ENCODE results near the gene LRRC75A. TPM values are rescaled to one million over a fixed set of nuclear protein-coding genes. Genes with fewer than 3 reads are reported as not detected.

LRRC75A gene
- total and polyA plus RNA-seq, 7 donors: 2.2 to 40.5 (median 5.7) TPM

DNA sequence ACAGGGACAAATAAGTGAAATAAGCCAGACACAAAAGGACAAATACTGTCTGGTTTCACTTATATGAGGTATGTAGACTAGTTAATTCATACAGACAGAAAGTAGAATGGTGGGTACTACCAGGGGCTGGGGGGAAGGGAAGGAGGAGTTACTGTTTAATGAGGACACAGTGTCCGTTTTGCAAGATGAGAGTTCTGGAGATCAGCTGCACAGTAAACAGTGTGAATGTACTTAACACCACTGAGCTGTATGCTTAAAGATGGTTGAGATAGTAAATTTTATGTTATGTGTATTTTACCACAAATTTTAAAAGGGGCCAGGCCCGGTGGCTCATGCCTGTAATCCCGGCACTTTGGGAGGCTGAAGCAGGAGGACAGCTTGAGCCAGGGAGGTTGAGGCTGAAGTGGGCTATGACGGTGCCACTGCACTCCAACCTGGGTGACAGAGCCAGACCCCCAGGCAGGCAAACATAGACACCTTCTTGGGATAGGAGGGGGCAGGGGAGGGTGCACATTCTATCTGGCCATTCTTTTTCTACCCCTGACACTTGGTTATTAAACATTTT, 23.5 kb downstream of the LRRC75A start:
- 39 to 67% methylated on average over 4 of the region's 4 CpGs for WGBS, 2 donors
- intact Hi-C loops (cut with DNase I): no loop called here
- Histone ChIP-seq H3K27ac (no peak overlapping the region), H3K4me3 (no peak overlapping the region), H3K9me3 (no peaks in the 10 kb centered on the region), H3K36me3 (no peaks in the 10 kb centered on the region), H3K27me3 (no peaks in the 10 kb centered on the region), H3K4me1 (peaks cover 0 to 8% (median 7%) of the 10 kb centered on the region in 4 donors)
- DNase-seq: no peak
- no peak for TF ChIP-seq EP300 (IDR thresholded peaks at IDR 0.05)
- TF ChIP-seq POLR2A (IDR thresholded peaks at IDR 0.05): no peak
- TF ChIP-seq, protein P1, sequence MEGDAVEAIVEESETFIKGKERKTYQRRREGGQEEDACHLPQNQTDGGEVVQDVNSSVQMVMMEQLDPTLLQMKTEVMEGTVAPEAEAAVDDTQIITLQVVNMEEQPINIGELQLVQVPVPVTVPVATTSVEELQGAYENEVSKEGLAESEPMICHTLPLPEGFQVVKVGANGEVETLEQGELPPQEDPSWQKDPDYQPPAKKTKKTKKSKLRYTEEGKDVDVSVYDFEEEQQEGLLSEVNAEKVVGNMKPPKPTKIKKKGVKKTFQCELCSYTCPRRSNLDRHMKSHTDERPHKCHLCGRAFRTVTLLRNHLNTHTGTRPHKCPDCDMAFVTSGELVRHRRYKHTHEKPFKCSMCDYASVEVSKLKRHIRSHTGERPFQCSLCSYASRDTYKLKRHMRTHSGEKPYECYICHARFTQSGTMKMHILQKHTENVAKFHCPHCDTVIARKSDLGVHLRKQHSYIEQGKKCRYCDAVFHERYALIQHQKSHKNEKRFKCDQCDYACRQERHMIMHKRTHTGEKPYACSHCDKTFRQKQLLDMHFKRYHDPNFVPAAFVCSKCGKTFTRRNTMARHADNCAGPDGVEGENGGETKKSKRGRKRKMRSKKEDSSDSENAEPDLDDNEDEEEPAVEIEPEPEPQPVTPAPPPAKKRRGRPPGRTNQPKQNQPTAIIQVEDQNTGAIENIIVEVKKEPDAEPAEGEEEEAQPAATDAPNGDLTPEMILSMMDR (IDR thresholded peaks at IDR 0.05): no peak
- no peak for TF ChIP-seq POLR2AphosphoS5 (IDR thresholded peaks at IDR 0.05)

DNA sequence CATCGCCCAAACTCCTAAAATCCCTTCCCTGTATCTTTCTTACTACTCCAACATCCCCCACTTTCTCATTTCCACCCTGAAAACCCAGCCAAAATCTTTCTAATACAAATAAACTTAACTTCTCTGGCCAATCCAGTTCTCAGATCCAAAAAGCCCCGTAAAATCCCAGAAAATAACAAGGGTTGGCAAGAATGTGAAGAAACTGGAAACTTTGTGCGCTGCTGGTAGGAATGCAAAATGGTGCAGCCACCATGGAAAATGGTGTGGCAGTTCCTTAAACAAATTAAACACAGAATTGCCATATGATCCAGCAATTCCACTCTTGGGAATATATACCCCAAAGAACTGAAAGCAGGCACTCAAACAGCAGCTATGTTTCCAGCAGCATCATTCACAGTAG, 24.1 kb downstream of the LRRC75A start:
- Histone ChIP-seq H3K27me3 (no peaks in the 10 kb centered on the region), H3K4me1 (peaks cover 0 to 14% (median 13%) of the 10 kb centered on the region in 4 donors), H3K4me3 (no peak overlapping the region), H3K27ac (no peak overlapping the region), H3K36me3 (no peaks in the 10 kb centered on the region), H3K9me3 (no peaks in the 10 kb centered on the region)
- TF ChIP-seq, protein P1 (IDR thresholded peaks at IDR 0.05): no peak
- TF ChIP-seq EP300 (IDR thresholded peaks at IDR 0.05) (no peak), POLR2AphosphoS5 (IDR thresholded peaks at IDR 0.05) (no peak), POLR2A (IDR thresholded peaks at IDR 0.05) (no peak)
- intact Hi-C loops (cut with DNase I): no loop called here
- no peak for DNase-seq
- 69 to 93% methylated on average over 3 of the region's 3 CpGs for WGBS, 2 donors

DNA sequence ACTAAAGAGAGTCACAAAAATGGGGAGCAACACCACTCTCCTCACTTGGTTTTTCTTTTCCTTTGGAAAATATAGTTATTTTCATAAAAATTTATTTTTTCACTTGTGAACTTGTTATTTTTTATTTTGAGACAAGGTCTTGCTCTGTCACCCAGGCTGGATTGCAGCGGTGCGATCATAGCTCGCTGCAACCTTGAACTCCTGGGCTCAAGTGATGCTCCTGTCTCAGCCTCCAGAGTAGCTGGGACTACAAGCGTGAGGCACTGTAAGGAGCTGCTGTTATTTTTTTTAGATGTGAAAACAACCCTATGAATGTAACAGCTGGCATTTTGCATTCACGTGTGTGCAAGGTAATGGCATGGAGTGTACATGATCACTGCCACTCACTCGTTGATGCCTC, 24.9 kb downstream of the LRRC75A start:
- no peaks in the 10 kb centered on the region for H3K36me3 ChIP-seq
- H3K9me3 ChIP-seq: no peaks in the 10 kb centered on the region
- TF ChIP-seq, protein P1 (IDR thresholded peaks at IDR 0.05): no peak
- TF ChIP-seq POLR2A (IDR thresholded peaks at IDR 0.05) (no peak), POLR2AphosphoS5 (IDR thresholded peaks at IDR 0.05) (no peak), EP300 (IDR thresholded peaks at IDR 0.05) (no peak)
- no peak for DNase-seq
- WGBS, 2 donors: 95% methylated on average over 6 of the region's 6 CpGs
- peaks cover 0 to 16% (median 16%) of the 10 kb centered on the region in 4 donors for H3K4me1 ChIP-seq
- no peak overlapping the region for H3K4me3 ChIP-seq
- no peak overlapping the region for H3K27ac ChIP-seq
- intact Hi-C loops (cut with DNase I): no loop called here
- no peaks in the 10 kb centered on the region for H3K27me3 ChIP-seq

DNA sequence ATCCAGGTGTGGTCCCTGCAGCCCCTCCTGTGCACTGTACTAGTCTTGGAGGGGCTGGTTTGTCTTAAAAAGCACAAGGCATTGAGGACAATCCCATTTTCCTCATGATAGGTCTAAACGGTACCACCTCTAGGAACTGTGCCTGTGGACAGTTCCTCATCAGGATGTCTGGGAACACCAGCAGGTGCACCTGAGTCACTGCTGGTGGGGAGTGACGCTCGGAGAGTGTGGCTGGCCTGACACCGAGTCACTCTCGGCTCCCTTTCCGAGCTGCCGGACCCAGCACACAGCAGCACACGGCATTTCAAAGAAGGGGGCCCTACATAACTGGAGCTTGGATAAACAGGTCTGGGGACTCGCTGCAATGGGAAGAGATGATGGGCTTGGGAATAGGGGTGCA, 25.6 kb downstream of the LRRC75A start:
- TF ChIP-seq POLR2AphosphoS5 (IDR thresholded peaks at IDR 0.05): no peak
- TF ChIP-seq, protein P1 (IDR thresholded peaks at IDR 0.05): no peak
- intact Hi-C loops (cut with DNase I): no loop called here
- DNase-seq: no peak
- Histone ChIP-seq H3K4me1 (peaks cover 0 to 16% (median 16%) of the 10 kb centered on the region in 4 donors), H3K4me3 (no peak overlapping the region), H3K27me3 (no peaks in the 10 kb centered on the region), H3K27ac (peak overlapping the region in 1 of 4 donors; percentile 8), H3K9me3 (no peaks in the 10 kb centered on the region), H3K36me3 (no peaks in the 10 kb centered on the region)
- 24 to 77% methylated on average over 9 of the region's 9 CpGs for WGBS, 2 donors

DNA sequence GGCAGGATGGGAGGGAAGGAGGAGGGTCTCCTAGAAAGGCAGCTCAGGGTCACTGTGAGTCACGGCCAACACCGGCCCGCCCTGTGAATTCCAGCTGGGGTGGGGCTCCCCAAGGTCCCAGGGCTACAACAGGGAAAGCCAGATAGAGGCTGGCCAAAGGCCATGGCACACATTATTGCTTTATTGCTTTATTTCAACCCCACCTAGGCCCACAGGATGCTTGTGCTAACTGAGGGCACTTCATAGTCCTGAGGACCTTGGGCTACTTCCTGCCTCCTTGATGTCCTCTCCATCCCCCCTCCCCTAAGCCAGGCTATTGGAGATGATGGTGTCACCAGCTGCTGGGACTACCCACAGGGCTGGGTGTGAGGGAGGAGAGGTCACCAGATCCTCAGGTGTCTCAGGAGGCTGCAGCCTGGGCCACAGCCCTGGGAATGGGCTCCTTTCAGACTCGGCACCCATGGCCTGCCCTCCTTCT, 26.1 kb downstream of the LRRC75A start:
- no peak for DNase-seq
- Histone ChIP-seq H3K4me1 (peaks cover 0 to 16% (median 16%) of the 10 kb centered on the region in 4 donors), H3K9me3 (no peaks in the 10 kb centered on the region), H3K4me3 (no peak overlapping the region), H3K36me3 (no peaks in the 10 kb centered on the region), H3K27me3 (no peaks in the 10 kb centered on the region), H3K27ac (peak overlapping the region in 2 of 4 donors; percentile 8 to 39)
- TF ChIP-seq POLR2A (IDR thresholded peaks at IDR 0.05) (no peak), EP300 (IDR thresholded peaks at IDR 0.05) (no peak), POLR2AphosphoS5 (IDR thresholded peaks at IDR 0.05) (no peak)
- TF ChIP-seq, protein P1 (IDR thresholded peaks at IDR 0.05): no peak
- intact Hi-C loops (cut with DNase I): no loop called here
- 12 to 59% methylated on average over 4 of the region's 4 CpGs for WGBS, 2 donors
